ENCODE results near the gene ZBTB20.

GRCh38 chr3:115113367-115113766, 33.7 kb downstream of the ZBTB20 start:
- no peak for TF ChIP-seq CTCF (IDR thresholded peaks at IDR 0.05 in 8 of 11, conservative IDR thresholded peaks at IDR 0.05 in 3 of 11)
- TF ChIP-seq POLR2A (IDR thresholded peaks at IDR 0.05) = no peak

Measured in spleen (tissue), 7 donors.